DMS153 (cell line): ENCODE results near the gene DARS2.
"Not testable (repeated sequence)": the region's sequence is repeated elsewhere in the genome, so short reads cannot be mapped to it uniquely, and the experiment has no call there.

Experiments
- DNase-seq: peaks from one replicate; lab custom pipeline; 2025; lab: John Stamatoyannopoulos, UW

DARS2 gene, protein sequence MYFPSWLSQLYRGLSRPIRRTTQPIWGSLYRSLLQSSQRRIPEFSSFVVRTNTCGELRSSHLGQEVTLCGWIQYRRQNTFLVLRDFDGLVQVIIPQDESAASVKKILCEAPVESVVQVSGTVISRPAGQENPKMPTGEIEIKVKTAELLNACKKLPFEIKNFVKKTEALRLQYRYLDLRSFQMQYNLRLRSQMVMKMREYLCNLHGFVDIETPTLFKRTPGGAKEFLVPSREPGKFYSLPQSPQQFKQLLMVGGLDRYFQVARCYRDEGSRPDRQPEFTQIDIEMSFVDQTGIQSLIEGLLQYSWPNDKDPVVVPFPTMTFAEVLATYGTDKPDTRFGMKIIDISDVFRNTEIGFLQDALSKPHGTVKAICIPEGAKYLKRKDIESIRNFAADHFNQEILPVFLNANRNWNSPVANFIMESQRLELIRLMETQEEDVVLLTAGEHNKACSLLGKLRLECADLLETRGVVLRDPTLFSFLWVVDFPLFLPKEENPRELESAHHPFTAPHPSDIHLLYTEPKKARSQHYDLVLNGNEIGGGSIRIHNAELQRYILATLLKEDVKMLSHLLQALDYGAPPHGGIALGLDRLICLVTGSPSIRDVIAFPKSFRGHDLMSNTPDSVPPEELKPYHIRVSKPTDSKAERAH

GRCh38 chr1:173824315-173825081 is at the start of gene DARS2, which contains the start of gene CENPL:
DARS2 (plus strand) TSS chr1:173824673; CDS start chr1:173825230, 557 bp downstream.
CENPL (minus strand) TSS chr1:173824883; CDS start chr1:173811299, 13,584 bp downstream.
- DNase-seq = peak; percentile 99

DNA sequence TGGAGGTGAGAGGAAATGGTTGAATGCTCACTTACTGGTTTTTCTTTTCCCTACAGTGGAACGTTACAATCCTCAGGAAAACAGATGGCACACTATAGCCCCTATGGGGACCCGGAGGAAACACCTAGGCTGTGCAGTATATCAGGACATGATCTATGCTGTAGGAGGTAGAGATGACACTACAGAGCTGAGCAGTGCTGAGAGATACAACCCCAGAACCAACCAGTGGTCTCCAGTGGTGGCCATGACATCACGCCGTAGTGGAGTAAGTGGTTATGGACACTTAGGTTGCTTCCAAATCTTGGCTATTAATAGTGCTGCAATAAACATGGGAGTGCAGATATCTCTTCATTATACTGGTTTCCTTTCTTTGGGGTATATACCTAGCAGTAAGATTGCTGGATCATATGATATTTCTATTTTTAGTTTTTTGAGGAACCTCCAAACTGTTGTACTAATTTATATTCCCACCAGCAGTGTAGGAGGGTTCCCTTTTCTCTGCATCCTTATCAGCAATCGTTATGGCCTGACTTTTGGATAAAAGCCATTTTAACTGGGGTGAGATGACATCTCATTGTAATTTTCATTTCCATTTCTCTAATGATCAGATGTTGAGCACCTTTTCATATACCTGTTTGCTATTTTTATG is 48.8 kb upstream of the DARS2 start:
- DNase-seq = no peak

- DNase-seq = no peak
Measured at GRCh38 chr1:173779936-173780335, 44.5 kb upstream of the DARS2 start.

GRCh38 chr1:173784997-173785396 is 39.5 kb upstream of the DARS2 start:
- DNase-seq = no peak

DNA sequence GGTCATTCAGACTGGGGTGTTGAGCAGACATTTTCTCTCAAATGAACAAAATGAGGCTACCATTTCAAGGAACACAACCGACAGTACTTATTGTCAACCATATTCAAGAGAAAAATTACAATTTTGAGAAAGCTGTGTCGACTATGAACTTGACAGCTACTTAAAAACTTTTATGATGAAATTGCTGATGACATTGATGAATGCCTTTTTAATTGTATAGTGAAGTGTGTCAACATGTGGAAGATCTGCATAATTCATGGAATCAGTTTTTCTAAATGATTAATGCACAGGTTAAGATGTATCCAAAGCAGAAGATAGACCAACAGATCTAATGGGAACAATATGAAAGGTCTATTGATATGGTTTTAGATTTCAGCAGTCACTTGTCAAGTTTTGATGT is 34.6 kb upstream of the DARS2 start:
- DNase-seq = no peak

DNA sequence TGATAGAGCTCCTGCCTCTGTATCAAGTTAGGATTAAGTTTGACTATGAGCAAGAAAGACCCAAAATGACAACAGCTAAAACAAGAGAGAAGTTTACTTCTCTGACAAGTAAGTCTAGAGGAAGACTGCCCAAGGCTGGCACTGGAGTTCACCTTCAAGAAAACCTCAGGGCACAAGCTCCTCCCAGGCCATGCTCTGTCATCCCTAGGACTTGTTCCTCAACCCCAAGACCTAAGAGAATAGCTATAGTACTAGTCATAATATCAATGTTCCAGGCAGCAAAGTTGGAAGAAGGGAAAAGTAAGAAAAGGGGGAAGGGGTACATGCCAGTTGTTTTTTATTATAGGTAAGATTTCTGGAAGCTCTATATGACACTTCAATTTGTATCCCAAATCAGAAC is 26.4 kb upstream of the DARS2 start:
- no peak for DNase-seq

GRCh38 chr1:173799995-173800394 is 24.5 kb upstream of the DARS2 start:
- DNase-seq = not testable (repeated sequence)

- no peak for DNase-seq
Measured at GRCh38 chr1:173802961-173803360, 21.5 kb upstream of the DARS2 start.

DNA sequence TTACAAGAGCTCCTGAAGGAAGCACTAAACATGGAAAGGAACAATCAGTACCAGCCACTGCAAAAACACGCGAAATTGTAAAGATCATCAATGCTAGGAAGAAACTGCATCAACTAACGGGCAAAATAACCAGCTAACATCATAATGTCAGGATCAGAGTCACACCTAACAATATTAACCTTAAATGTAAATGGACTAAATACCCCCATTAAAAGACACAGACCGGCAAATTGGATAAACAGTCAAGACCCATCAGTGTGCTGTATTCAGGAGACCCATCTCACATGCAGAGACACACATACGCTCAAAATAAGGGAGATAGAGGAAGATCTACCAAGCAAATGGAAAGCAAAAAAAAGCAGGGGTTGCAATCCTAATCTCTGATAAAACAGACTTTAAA is 10.8 kb upstream of the DARS2 start:
- DNase-seq = not testable (repeated sequence)

DNA sequence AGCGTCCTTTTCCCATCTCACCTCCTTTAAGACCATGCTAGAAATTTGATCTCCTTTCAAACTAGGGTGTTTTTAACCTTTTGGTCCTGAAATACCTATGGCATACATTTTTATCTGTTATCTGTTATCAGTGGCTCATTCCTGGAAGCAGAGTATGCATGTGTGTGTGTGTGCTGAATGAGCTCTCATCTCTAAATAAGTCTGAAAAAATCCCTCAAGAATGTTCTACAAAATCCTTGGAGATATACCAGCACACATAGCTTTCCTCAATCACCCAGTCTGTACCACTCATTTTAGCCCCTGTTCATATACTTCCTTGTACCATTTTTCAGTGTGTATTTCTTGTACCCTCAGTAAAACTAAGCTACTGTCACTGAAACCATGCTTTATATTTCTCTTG is 6.0 kb upstream of the DARS2 start:
- DNase-seq = no peak

DNA sequence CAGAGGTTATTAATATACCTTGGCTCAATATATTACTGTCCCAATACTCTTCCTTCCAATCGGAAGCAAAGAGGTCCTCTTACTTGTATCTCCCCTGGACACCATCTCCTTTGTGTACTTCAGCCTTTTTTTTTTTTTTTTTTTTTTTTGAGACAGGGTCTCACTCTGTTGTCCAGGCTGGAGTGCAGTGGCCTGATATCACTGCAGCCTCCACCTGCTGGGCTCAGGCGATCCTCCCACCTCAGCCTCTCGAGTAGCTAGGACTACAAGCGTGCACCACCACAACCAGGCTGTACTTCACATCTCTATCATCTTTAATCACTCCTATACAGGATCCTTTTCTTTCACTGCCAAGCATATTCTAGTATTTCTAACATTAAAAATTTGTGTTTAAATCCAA is 2.8 kb upstream of the DARS2 start:
- no peak for DNase-seq

- no peak for DNase-seq
Measured at GRCh38 chr1:173823781-173824314, 625 bp upstream of the DARS2 start.

DNA sequence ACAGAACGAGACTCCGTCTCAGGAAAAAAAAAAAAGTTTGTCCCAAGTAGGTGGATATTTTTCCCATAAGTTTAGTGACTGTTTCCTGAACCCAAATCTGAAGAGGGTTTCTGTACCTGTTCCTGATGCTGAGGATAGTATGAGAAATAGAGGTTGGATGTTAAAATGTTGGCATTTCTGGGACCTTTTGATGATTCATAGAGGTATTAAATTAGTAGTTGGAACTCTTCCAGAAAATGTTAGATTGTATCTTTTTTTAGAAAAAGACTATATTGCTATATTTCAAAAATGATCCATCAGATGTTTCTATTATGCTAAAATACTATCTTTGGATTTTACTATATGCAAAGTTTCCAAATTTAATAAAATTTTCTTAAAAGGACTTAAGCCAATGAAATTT is 3.1 kb downstream of the DARS2 start:
- no peak for DNase-seq

GRCh38 chr1:173832748-173833147 is 8.3 kb downstream of the DARS2 start:
- DNase-seq = no peak

GRCh38 chr1:173852105-173852504 is 27.6 kb downstream of the DARS2 start:
- no peak for DNase-seq

GRCh38 chr1:173853074-173853473 is 28.6 kb downstream of the DARS2 start:
- DNase-seq = no peak

- no peak for DNase-seq
Measured at GRCh38 chr1:173856014-173856413, 31.5 kb downstream of the DARS2 start.

- DNase-seq = no peak
Measured at GRCh38 chr1:173856903-173857302, 32.4 kb downstream of the DARS2 start.

DNA sequence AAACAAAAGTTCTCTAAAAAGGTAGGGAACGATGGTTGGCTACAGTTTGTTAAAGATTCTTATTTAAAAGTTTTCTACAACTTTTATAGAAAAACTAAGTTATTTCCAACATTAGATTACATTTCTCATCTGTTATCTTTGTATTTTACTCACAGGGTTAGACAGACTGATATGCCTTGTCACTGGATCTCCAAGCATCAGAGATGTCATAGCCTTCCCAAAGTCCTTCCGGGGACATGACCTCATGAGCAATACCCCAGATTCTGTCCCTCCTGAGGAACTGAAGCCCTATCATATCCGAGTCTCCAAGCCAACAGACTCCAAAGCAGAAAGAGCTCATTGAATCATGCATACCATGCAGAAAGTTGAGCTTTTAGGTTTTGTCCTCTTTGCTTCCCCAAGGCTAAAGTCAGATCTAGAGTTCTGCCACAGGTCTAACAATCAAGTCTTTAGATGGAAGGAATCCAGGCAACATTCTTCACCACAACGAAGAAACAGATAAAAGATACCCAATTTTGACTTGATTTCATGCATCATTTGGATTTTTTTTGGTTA is 33.0 kb downstream of the DARS2 start:
- no peak for DNase-seq

DNA sequence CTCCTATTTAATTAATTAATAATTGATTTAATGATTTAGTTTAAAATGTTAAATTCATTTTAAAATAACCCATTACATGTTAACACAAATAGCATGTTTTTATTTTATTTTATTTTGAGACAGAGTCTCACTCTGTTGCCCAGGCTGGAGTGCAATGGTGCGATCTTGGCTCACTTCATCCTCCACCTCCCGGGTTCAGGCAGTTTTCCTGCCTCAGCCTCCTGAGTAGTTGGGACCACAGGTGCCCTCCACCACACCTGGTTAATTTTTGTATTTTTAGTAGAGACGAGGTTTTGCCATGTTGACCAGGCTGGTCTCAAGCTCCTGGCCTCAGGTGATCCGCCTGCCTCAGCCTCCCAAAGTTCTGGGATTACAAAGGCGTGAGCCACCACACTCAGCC is 35.1 kb downstream of the DARS2 start:
- DNase-seq = not testable (repeated sequence)

- no peak for DNase-seq
Measured at GRCh38 chr1:173860065-173860464, 35.6 kb downstream of the DARS2 start.

- no peak for DNase-seq
Measured at GRCh38 chr1:173861731-173862145, 37.3 kb downstream of the DARS2 start.
